Suprapubic skin (tissue), 3 donors: ENCODE measurements around the gene TIE1.

Experiments
- CTCF ChIP-seq, 2 donors: fragments of 200-600 bp in 1 of 2; fragments of 450-650 bp in 1 of 2; sonication (generic) in 1 of 2; IDR thresholded peaks; one replicate each; pipeline ENCODE4 v1.5.1; 2016 to 2019; ENCODE audit warnings: antibody characterized with exemption in 2 of 2, mild to moderate bottlenecking in 1 of 2, moderate library complexity in 1 of 2
- POLR2A ChIP-seq, 2 donors: fragments of 450-650 bp; IDR thresholded peaks; one replicate each; pipeline ENCODE4 v1.6.1; 2017; ENCODE audit warnings: antibody characterized with exemption in 2 of 2, mild to moderate bottlenecking in 2 of 2, moderate library complexity in 2 of 2

DNA sequence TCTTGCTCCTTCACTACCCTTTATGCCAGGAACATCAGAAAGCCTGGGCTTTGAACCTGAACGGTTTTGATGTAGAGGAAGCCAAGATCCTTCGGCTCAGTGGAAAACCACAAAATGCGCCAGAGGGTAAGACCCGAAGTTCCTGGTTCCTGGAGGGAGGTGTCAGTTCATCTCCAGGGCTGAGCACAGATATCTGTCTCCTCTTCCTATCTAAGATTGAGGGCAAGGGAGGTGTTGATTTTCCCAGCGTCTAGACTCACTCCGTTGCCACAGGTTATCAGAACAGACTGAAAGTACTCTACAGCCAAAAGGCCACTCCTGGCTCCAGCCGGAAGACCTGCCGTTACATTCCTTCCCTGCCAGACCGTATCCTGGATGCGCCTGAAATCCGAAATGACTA is 58.9 kb downstream of the TIE1 start:
- TF ChIP-seq CTCF (IDR thresholded peaks at IDR 0.05) (no peak), POLR2A (IDR thresholded peaks at IDR 0.05) (no peak)
